Measurements from ENCODE around the gene FAM3D.
"Not testable (repeated sequence)": the region's sequence is repeated elsewhere in the genome, so short reads cannot be mapped to it uniquely, and the experiment has no call there.

The FAM3D gene

DNA sequence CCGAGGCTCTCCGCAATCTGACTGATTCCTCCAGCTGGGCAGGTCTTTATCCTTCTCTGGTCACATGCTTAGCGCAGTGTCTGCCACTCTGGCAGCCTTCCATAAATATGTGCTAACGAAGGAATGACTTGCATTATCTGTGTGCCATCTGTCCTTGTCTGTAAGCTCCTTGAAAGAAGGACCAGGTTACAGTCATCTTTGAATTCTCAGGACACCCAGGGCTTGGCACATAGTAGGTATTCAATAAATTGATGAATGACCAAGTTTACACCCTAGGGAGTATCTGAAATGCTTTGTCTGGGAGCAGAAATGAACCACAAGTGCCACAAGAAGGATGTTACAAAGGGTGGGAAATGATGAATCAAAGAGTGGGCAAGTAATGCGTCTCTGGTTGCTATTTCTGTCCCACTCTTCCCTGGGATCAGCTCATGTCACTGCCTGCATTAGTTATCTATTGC lies 16.5 kb upstream of the FAM3D start:
- no peak for DNase-seq

DNA sequence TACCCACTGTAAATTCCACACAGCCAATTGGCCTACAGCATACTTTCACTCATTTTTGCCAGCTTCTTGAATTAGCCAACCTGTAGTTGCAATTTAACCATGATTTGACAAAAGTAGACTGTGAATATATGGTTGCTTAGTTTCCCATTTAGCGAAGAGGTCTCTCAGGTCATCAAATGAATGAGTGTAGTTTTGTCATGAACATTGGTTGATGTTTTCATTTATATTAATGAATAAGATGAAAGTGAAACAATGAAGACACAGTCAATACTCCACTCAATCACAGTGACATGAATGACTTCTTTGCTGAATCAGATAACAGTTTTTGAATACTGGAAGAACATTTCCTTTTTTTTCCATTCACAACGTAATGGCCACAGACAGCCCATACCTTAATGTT lies 15.3 kb upstream of the FAM3D start:
- no peak for DNase-seq

DNA sequence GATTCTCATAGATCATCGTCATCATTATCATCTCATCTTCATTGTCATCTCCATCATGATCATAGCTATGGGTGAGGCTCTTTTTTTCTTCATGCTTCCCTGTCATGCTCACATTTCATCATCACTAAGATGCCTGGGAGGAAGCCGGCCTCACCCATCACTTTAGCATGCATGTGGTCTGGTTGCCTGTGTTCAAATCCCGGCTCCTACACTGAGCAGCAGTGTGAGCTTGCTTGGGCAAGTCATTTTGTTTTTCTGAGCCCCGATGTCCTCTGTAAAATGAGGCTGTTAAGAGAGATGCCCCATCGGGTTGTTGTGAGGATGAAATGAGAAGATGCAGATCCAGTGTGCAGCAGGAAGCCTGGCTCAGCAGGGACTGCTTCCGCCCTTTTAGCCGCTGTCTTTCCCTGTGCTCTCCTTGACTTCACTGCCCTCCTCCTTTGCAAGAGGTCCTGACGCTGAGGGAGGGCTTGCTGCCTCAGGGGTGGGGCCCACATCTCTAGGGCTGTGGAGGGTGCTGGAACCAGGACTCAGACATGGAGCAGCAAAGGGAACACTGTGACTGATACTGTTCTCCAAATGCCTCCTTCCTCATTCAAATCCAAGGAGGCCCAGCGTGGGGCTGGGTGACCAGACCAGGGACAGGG lies 14.4 kb upstream of the FAM3D start:
- DNase-seq, result no peak

DNA sequence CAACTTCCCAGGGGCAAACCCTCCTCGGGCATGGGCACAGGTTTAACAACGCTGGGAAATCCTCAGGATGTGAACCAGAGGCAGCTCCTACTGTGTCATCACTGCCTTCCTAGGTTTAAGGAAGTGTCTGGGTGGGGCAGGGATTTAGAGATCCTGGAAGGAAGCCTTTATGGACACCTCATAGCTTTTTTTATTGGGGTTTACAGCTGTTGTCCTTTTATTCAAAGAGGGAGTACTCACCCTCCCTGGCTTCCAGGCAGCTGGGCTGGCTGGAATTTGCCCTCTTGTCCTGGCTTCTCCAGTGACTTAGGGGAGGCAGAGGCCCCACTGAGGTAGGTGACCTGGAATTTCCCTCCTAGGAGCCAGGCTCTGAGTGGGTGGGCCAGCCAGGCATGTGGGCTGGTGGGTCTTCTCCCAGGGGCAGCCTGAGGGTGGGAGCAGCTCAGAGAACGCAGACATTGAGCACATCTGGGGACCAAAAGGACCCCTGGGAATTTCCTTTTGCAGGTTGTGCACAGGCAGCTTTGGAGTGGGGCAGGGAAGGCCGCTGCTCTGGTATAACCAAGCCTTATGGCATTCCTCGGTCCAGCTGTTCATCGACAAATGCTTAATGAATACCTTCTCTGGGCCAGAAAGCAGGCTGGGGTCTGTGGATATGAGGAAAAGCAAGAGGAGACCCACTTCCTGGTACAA lies 13.5 kb upstream of the FAM3D start:
- no peak for DNase-seq

DNA sequence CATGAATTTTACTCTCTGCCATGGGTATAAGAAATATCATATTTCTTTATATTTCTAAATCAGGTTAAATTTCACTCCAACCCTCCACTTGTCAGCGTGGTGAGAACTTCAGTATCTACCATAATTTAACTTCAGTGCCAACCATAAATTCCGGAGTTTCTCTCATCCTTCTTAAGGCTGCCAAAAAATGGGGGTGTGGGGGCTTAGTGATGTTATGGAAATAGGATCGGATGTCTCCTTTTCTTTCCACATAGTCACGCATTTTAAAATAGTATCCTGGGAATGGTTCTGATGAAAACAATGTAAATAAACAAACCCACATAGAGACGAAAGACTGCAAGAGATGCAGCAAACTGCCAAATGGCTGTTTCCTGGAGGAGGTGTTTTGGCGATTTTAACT lies 12.9 kb upstream of the FAM3D start:
- no peak for DNase-seq

DNA sequence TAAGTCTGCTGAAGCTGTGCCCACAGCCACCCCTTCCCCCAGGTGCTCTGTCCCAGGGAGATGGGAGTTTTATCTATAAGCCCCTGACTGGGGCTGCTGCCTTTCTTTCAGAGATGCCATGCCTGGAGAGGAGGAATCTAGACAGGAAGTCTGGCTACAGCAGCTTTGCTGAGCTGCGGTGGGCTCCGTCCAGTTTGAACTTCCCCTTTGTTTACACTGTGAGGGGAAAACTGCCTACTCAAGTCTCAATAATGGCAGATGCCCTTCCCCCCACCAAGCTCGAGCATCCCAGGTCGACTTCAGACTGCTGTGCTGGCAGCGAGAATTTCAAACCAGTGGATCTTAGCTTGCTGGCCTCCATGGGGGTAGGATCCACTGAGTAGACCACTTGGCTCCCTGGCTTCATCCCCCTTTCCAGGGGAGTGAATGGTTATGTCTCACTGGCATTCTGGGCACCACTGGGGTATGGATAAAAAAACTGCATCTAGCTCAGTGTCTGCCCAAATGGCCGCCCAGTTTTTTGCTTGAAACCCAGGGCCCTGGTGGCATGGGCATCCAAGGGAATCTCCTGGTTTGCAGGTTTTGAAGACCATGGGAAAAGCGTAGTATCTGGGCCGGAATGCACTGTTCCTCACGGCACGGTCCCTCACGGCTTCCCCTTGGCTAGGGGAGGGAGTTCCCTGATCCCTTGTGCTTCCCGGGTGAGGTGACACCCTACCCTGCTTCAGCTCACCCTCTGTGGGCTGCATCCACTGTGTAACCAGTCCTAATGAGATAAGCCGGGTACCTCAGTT lies 11.8 kb upstream of the FAM3D start:
- not testable (repeated sequence) for DNase-seq

DNA sequence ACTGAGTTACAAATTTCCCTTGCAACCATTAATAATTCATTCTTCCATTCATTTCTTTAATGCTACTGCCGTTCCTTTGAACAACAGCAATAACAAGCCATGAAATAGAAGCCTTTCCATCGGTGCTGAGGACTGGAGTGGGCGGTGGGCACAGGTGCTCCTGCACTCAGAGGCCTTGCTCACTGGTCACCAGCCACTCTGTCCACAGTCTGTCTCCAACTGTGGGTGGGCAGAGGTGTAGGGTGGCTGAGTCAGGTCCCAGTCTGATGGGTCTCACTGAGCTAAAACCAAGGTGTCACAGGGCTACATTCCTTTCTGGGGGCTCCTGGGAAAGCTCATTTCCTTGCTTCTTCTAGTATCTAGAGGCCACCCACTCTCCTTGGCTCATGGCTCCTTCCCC lies 6.3 kb upstream of the FAM3D start:
- DNase-seq, result no peak

GRCh38 chr3:58672451-58672850 lies 5.9 kb upstream of the FAM3D start:
- no peak for DNase-seq

DNA sequence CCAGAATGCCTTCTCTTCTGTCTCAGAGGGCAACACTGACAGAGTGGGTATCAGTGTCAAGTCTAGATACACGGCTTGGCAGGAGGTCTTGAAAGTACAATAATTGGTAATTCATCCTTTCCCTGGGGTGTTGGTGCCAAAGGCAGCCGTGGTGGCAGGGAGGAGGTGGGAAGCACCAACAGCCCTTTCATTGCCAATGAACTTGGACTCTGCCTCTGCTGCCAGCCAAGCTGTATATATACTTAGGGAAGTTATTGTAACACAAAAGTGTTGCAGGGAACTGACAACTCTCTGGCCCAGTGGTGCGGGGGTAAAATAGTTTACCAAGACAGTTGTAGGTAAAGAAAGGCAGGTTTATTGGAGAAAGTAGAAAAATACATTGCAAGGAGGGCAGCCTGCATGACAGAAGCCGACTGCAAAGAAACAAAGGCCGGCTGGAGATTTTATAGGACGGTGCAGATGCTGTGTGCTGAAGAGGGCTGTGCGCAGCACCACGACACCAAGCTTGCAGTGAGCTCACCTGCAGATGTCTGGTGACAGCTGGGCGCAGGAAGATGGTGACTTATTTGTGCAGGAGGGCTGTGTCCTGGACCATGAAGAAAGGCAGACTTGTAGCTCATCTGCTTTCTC lies 4.0 kb upstream of the FAM3D start:
- DNase-seq, result no peak

DNA sequence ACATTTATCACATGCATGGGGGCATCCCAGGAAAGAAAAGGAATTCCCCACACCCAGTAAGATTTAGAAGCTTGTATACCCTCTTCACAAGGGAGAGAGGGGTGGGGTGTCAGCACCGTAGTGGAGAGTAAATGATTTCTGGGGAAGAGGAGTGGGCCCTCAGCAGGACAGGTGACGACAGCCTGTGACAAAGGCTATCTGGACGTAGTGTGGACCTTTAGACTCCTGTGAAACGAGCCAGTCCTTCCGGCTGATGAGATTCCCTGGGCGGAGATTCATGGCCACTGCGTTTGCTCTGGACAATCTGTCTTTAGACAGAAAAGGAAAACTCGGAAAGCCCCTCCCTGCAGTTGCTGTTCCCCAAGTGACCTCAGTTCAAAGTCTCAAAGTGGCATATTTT lies 1.7 kb upstream of the FAM3D start:
- DNase-seq, result no peak

GRCh38 chr3:58667704-58668103 lies 1.1 kb upstream of the FAM3D start:
- DNase-seq, result no peak

DNA sequence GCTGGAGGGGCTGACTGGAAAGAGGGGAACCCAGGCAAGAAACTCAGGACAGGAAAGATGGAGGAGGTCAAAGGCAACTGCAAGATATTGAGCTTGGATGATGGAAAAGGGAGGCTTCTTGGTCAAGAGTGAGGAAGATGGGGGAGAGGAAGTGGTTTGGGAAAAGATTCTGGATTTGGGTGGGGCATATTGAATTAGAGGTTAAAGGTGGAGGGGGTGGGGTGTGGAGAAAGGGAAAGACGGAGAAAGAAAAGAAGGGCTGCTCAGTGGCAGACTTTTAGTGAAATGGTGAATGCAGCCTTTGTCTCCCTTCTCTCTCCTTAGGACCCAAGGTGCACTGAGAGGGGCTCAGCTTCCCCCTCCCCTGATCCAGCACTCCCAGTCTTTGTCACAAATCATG lies 655 bp upstream of the FAM3D start:
- DNase-seq, result no peak

DNA sequence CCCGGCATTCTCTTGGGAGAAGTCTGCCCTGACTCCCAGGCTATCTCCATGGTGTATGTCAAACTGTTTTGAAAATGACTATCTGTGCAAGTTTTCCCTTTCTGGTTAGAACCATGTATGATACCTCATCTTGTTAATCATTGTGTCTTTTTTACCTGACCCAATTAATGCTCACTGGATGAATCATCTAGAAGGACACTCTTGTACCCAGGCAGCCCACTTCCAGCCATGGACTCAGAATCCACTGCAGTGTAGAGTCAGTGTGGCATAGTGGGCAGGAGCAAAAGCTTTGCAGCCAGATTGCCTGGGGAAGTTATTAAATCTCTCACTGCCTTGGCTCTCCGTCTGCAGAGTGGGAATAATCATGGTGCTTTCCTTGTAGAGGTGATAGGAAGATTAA lies 1.2 kb downstream of the FAM3D start:
- no peak for DNase-seq

- no peak for DNase-seq
These were observed 2.0 kb downstream of the FAM3D start for GRCh38 chr3:58664611-58665010.

DNA sequence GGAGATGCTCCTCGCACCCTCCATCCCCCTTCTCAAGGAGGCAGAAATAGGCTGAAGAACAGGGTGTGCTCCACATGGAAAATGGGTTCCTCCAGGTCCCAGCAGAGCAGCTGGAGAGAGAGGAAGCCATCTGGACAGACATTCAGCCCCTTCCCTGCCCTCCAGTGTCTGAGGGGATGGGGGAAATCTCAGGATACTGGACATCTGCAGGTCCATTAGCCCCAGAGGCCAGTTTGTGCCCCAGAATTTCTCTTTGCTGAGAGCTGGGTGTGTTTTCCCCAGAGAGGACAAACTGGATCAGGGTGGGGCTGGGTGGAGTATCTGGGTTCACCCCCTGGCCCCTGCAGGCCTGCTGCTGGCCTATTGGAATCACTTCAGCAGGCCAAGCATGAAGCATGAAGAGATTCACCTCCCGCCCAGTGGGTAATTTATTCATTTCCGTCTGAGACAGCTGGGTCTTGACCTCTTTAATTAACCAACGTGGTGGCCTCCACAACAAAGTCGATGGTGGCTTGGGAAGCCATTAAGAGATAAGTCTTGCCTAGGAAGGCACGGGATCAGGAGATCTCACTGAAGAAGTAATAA lies 4.6 kb downstream of the FAM3D start:
- DNase-seq, result no peak

GRCh38 chr3:58660998-58661397 lies 5.6 kb downstream of the FAM3D start:
- no peak for DNase-seq

DNA sequence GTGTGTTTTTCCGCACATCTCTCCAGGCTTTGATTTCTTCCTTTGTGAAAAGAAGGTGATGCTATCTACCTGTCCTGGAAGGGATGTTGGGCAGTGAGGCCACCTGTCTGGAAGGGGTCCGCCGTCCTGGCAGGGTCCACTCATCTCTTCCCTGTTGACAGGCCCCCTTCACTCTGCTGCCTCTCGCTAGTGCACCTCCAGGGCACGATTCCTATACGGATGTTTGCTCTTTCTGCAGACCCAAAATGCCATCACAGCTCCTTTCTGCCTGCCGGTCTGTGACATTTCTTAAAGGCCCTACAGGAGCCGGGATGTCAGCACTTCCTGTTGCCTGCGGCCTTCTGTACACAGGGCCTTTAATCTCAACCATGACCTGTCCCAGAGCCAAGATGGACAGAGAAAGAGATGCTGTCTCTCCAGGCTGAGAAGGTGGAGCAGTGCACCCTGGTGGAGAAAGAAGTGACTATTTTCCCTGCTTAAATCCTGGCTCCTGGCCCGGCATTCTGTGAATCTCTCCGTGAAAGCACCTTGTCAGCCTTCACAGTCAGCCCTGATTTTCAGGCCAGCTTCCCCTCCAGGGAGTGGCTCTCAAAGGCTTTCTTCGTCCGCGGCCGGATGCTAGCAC lies 7.4 kb downstream of the FAM3D start:
- no peak for DNase-seq

DNA sequence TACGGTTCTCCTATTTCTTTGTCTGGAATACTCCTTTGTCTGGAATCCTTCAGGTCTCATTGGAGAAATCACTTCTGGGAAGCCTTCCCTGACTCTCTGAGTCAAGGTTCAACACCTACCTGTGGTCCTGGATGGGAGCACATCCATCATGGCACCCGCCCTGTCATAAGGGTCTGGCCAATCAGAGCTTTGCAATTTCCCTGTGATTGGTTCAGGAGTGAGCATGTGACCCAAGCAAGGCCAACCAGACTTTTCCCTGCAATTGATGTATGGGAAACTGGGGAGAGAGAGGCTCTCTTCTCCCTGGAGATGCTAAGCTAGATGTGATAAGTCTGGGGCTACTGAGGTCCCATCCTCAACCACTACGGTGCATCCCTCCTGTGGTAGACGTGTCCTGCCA lies 8.1 kb downstream of the FAM3D start:
- no peak for DNase-seq

DNA sequence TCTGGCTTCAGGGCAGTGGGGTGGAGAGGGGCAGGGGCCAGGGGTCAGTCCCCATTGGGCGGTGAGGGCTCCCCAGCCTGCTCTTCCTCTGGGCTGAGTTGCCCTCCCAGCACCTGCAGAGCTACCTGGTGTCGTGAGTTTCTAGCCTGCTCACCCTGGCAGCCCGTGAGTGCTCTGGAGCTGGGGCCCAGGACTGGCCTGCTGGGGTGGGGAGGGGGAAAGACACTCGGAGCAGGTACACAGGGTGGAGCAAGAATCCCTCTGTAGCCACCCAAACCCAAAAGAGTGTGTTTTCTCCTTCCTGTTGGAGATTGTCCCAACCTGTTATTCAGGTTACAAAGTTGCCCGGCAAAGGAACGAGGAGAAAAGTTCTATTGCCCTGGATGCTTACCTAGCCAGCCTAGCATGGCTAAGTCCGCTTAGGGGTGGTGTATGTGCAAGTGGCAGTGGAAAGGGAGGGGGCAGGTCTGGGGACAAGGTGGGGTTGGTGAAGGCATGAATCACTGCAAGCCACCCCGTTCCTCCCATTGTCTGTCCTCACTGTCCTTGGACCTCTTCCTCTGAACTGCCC lies 8.9 kb downstream of the FAM3D start:
- no peak for DNase-seq

- DNase-seq, result no peak
These were observed 9.5 kb downstream of the FAM3D start for GRCh38 chr3:58657036-58657520.

GRCh38 chr3:58656631-58657030 lies 9.9 kb downstream of the FAM3D start:
- DNase-seq, result no peak

GRCh38 chr3:58654466-58654865 lies 12.1 kb downstream of the FAM3D start:
- no peak for DNase-seq

Measured in NCI-H2107 (cell line).